Measurements from ENCODE around the gene MPZL1. TPM values are rescaled to one million over a fixed set of nuclear protein-coding genes. Genes with fewer than 3 reads are reported as not detected.

The MPZL1 gene
- total RNA-seq, 2 experiments from 2014 or later: 1.2 to 1.5 TPM

- H3K9me3 ChIP-seq (ENCODE audit: control insufficient read depth in 1 of 2, insufficient read depth in 1 of 2, low read length in 2 of 2): no peaks in the 10 kb centered on the region
- TF ChIP-seq CTCF (IDR thresholded peaks at IDR 0.05): no peak
- intact Hi-C loops (cut with DNase I, micrococcal nuclease): no loop called here
- H3K4me3 ChIP-seq (ENCODE audit: low read length): no peak overlapping the region
- Mint-ChIP-seq H3K27ac (no peak overlapping the region), H3K4me1 (ENCODE audit: low read depth) (no peaks in the 10 kb centered on the region), H3K36me3 (ENCODE audit: low read depth) (no peaks in the 10 kb centered on the region), H3K9me3 (no peaks in the 10 kb centered on the region), H3K27me3 (no peaks in the 10 kb centered on the region), H3K4me3 (no peak overlapping the region)
- ChIA-PET CTCF (no interaction called here), POLR2A (no interaction called here)
- no peaks in the 10 kb centered on the region for H3K27me3 ChIP-seq (ENCODE audit: control insufficient read depth in 1 of 2, insufficient read depth in 2 of 2, low read length in 2 of 2)
- H3K4me1 ChIP-seq (ENCODE audit: insufficient read depth, low read length): no peaks in the 10 kb centered on the region
- no peak overlapping the region for H3K27ac ChIP-seq (ENCODE audit: low read depth in 1 of 2, low read length in 2 of 2)
- ATAC-seq (ENCODE audit: poor library complexity) (no peak), DNase-seq (no peak)
- H3K36me3 ChIP-seq (ENCODE audit: insufficient read depth, low read length): no peaks in the 10 kb centered on the region
Measured at GRCh38 chr1:167744901-167745300, 23.1 kb downstream of the MPZL1 start.

GRCh38 chr1:167746013-167746672, 24.4 kb downstream of the MPZL1 start:
- H3K4me1 ChIP-seq (ENCODE audit: insufficient read depth, low read length): no peaks in the 10 kb centered on the region
- no peaks in the 10 kb centered on the region for H3K27me3 ChIP-seq (ENCODE audit: control insufficient read depth in 1 of 2, insufficient read depth in 2 of 2, low read length in 2 of 2)
- DNase-seq (no peak), ATAC-seq (ENCODE audit: poor library complexity) (no peak)
- Mint-ChIP-seq H3K27ac (no peak overlapping the region), H3K4me1 (ENCODE audit: low read depth) (no peaks in the 10 kb centered on the region), H3K27me3 (no peaks in the 10 kb centered on the region), H3K4me3 (no peak overlapping the region), H3K9me3 (no peaks in the 10 kb centered on the region), H3K36me3 (ENCODE audit: low read depth) (no peaks in the 10 kb centered on the region)
- ChIA-PET POLR2A (no interaction called here), CTCF (no interaction called here)
- no peak for TF ChIP-seq CTCF (IDR thresholded peaks at IDR 0.05)
- no peaks in the 10 kb centered on the region for H3K36me3 ChIP-seq (ENCODE audit: insufficient read depth, low read length)
- intact Hi-C loops (cut with DNase I, micrococcal nuclease): no loop called here
- no peak overlapping the region for H3K4me3 ChIP-seq (ENCODE audit: low read length)
- H3K27ac ChIP-seq (ENCODE audit: low read depth in 1 of 2, low read length in 2 of 2): no peak overlapping the region
- H3K9me3 ChIP-seq (ENCODE audit: control insufficient read depth in 1 of 2, insufficient read depth in 1 of 2, low read length in 2 of 2): no peaks in the 10 kb centered on the region

- Histone ChIP-seq H3K36me3 (ENCODE audit: insufficient read depth, low read length) (no peaks in the 10 kb centered on the region), H3K27me3 (ENCODE audit: control insufficient read depth in 1 of 2, insufficient read depth in 2 of 2, low read length in 2 of 2) (no peaks in the 10 kb centered on the region), H3K4me1 (ENCODE audit: insufficient read depth, low read length) (no peaks in the 10 kb centered on the region), H3K4me3 (ENCODE audit: low read length) (no peak overlapping the region), H3K9me3 (ENCODE audit: control insufficient read depth in 1 of 2, insufficient read depth in 1 of 2, low read length in 2 of 2) (no peaks in the 10 kb centered on the region), H3K27ac (ENCODE audit: low read depth in 1 of 2, low read length in 2 of 2) (no peak overlapping the region)
- CTCF ChIA-PET: interaction anchor here (0.6 kb wide), 1 partner anchor 30 kb away, joined by 7 read pairs; no protein-coding TSS in a partner anchor
- Mint-ChIP-seq H3K9me3 (no peaks in the 10 kb centered on the region), H3K27me3 (no peaks in the 10 kb centered on the region), H3K36me3 (ENCODE audit: low read depth) (no peaks in the 10 kb centered on the region), H3K4me3 (no peak overlapping the region), H3K4me1 (ENCODE audit: low read depth) (no peaks in the 10 kb centered on the region), H3K27ac (no peak overlapping the region)
- no peak for TF ChIP-seq CTCF (IDR thresholded peaks at IDR 0.05)
- ATAC-seq (ENCODE audit: poor library complexity) (no peak), DNase-seq (no peak)
- POLR2A ChIA-PET: no interaction called here
- intact Hi-C loops (cut with DNase I, micrococcal nuclease): no loop called here
Measured at GRCh38 chr1:167746988-167747655, 25.3 kb downstream of the MPZL1 start.
